A673 (cell line): Measurements from ENCODE around the gene SMTNL1.

ENCODE experiments used
- CTCF ChIP-seq: fragments of 300-800, 200-600 bp; sonication (generic); conservative IDR thresholded peaks from 2 replicates; pipeline ENCODE4 v1.5.1; 2017; ENCODE audit warnings: low read depth, mild to moderate bottlenecking, antibody characterized with exemption, low read length, moderate library complexity, mixed read lengths
- EZH2 ChIP-seq: fragments of 200-600 bp; sonication (generic); IDR thresholded peaks from 2 replicates; pipeline ENCODE4 v1.6.1; 2017; ENCODE audit warnings: borderline replicate concordance, low read depth, mild to moderate bottlenecking, mixed read lengths, antibody characterized with exemption, low read length; ENCODE audit not compliant: poor library complexity, severe bottlenecking

DNA sequence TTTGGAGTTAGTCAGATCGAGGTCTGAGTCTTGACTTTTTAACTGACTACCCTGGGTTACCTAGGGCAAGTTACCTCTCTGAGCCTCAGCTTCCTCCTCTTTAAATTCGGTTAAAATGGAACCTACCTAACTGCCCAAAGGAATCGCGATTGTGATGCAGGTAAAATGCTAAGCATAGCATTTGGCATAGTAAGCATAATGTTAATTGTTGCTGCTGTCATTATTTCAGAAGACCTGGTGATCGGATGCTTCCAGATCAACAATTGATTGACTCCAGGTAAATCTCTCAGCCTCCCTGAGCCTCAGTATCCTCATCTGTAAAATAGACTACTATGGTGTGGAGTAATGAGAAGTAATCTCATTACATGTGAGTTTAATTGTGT, 21.3 kb upstream of the SMTNL1 start:
- TF ChIP-seq CTCF (no peak), EZH2 (no peak)
